SK-N-SH (cell line): ENCODE measurements around the gene ACSF3.

Experiments used
- CHD2 ChIP-seq: fragments of 150-350 bp; IDR thresholded peaks from 2 replicates; pipeline ENCODE4 v1.6.1; 2018; ENCODE audit warnings: low read length; ENCODE audit not compliant: partially characterized antibody
- CTCF ChIP-seq: fragments of 200-600 bp; sonication (generic); IDR thresholded peaks from 2 replicates; pipeline ENCODE4 v1.6.1; 2017; ENCODE audit warnings: antibody characterized with exemption, mild to moderate bottlenecking, moderate library complexity
- POLR2AphosphoS5 ChIP-seq: IDR thresholded peaks from 2 replicates; pipeline ENCODE4 v1.6.1; 2012; ENCODE audit warnings: low read depth, low read length
- RCOR1 ChIP-seq: fragments of 150-350 bp; IDR thresholded peaks from 2 replicates; pipeline ENCODE4 v1.6.1; 2017; ENCODE audit warnings: antibody characterized with exemption, low read length
- RFX5 ChIP-seq: IDR thresholded peaks from 2 replicates; pipeline ENCODE4 v1.6.1; 2012; ENCODE audit warnings: mild to moderate bottlenecking, improper control_type of control experiment, low read length
- RXRA ChIP-seq: IDR thresholded peaks from 2 replicates; pipeline ENCODE4 v1.4.0; 2012; ENCODE audit warnings: low read depth, mild to moderate bottlenecking, borderline replicate concordance
- SMC3 ChIP-seq: IDR thresholded peaks from 2 replicates; pipeline ENCODE4 v1.6.1; 2012; ENCODE audit warnings: low read depth, low read length, improper control_type of control experiment

- TF ChIP-seq CTCF (no peak), RCOR1 (no peak), RFX5 (no peak), CHD2 (no peak), POLR2AphosphoS5 (no peak), RXRA (no peak), SMC3 (no peak)
Observed at GRCh38 chr16:89191033-89191900, 97.6 kb downstream of the ACSF3 start.
